Keratinocyte (primary cell): Measurements from ENCODE around the gene UBC. TPM values are rescaled to one million over a fixed set of nuclear protein-coding genes. Genes with fewer than 3 reads are reported as not detected.

Source experiments
- DNase-seq: peaks from one replicate; pipeline ENCODE4 v3.0.0-alpha.2; 2011; ENCODE audit warnings: low read depth, missing footprints, low spot score
- FAIRE-seq: peaks from 2 replicates; lab custom pipeline; 2011; peaks lifted over from hg19 to GRCh38; lab: Jason Lieb, UNC
- H2AFZ ChIP-seq: 2 replicates; pipeline ENCODE4 v1.6.0; 2012; ENCODE audit warnings: low read length, control low read depth, inconsistent platforms; ENCODE audit not compliant: control insufficient read depth
- H3K27ac ChIP-seq: 2 replicates; pipeline ENCODE4 v1.5.1; 2011; ENCODE audit warnings: low read length; ENCODE audit not compliant: control insufficient read depth, insufficient read depth
- H3K27me3 ChIP-seq: 3 replicates; pipeline ENCODE4 v1.6.0; 2011; ENCODE audit warnings: low read length; ENCODE audit not compliant: control insufficient read depth, insufficient read depth; ENCODE audit errors: extremely low read depth
- H3K36me3 ChIP-seq, 2 experiments: 2 replicates in 1 of 2; 3 replicates in 1 of 2; pipeline ENCODE4 v1.5.1; 2011; ENCODE audit warnings: low read length in 2 of 2, mild to moderate bottlenecking in 1 of 2; ENCODE audit not compliant: control insufficient read depth in 2 of 2, insufficient read depth in 2 of 2; ENCODE audit errors: extremely low read depth in 1 of 2
- H3K4me1 ChIP-seq: 3 replicates; pipeline ENCODE4 v1.5.1; 2011; ENCODE audit warnings: low read length; ENCODE audit not compliant: control insufficient read depth, insufficient read depth; ENCODE audit errors: extremely low read depth
- H3K4me2 ChIP-seq: 3 replicates; pipeline ENCODE4 v1.6.0; 2011; ENCODE audit warnings: low read depth, low read length; ENCODE audit not compliant: control insufficient read depth, insufficient read depth; ENCODE audit errors: extremely low read depth
- H3K4me3 ChIP-seq, 3 experiments: fragments of 200-600 bp in 1 of 3; sonication (generic) in 1 of 3; 2 replicates in 2 of 3; 3 replicates in 1 of 3; pipeline ENCODE4 v1.5.1; 2011 to 2016; ENCODE audit warnings: low read length in 3 of 3, mild to moderate bottlenecking in 3 of 3, control low read depth in 2 of 3, inconsistent platforms in 1 of 3, low read depth in 1 of 3, mixed read lengths in 1 of 3, mixed run types in 1 of 3, moderate library complexity in 1 of 3; ENCODE audit not compliant: control insufficient read depth in 2 of 3, insufficient read depth in 2 of 3; ENCODE audit errors: extremely low read depth in 1 of 3
- H3K79me2 ChIP-seq: 2 replicates; pipeline ENCODE4 v1.6.0; 2012; ENCODE audit warnings: low read length; ENCODE audit not compliant: control insufficient read depth, insufficient read depth
- H3K9ac ChIP-seq: 3 replicates; pipeline ENCODE4 v1.6.0; 2011; ENCODE audit warnings: low read length; ENCODE audit not compliant: control insufficient read depth, insufficient read depth; ENCODE audit errors: extremely low read depth
- H3K9me1 ChIP-seq: 3 replicates; pipeline ENCODE4 v1.6.0; 2011; ENCODE audit warnings: low read length; ENCODE audit not compliant: control insufficient read depth, insufficient read depth; ENCODE audit errors: extremely low read depth
- H3K9me3 ChIP-seq: 2 replicates; pipeline ENCODE4 v1.5.1; 2012; ENCODE audit warnings: low read depth, low read length; ENCODE audit not compliant: control insufficient read depth
- H4K20me1 ChIP-seq: 3 replicates; pipeline ENCODE4 v1.6.0; 2011; ENCODE audit warnings: low read length; ENCODE audit not compliant: control insufficient read depth, insufficient read depth; ENCODE audit errors: extremely low read depth
- CTCF ChIP-seq, 3 experiments: IDR thresholded peaks in 1 of 3; conservative IDR thresholded peaks in 1 of 3; optimal IDR thresholded peaks in 1 of 3; 2 replicates in 2 of 3; 3 replicates in 1 of 3; pipeline versions ENCODE3 to v1.5.1; 2011; ENCODE audit warnings: low read length in 3 of 3, mild to moderate bottlenecking in 3 of 3, moderate library complexity in 2 of 3, control low read depth in 1 of 3, inconsistent platforms in 1 of 3; ENCODE audit not compliant: insufficient read depth in 2 of 3; ENCODE audit errors: extremely low read depth in 1 of 3
- EZH2 ChIP-seq: IDR thresholded peaks from one replicate; pipeline ENCODE4 v1.6.1; 2012; ENCODE audit warnings: inconsistent platforms, mild to moderate bottlenecking, low read length, moderate library complexity
- dilution Hi-C: fragments of 300-500 bp; cut with MboI; formaldehyde crosslinking; loops from one replicate; pipeline ENCODE4 v1.7.0; 2020; ENCODE audit warnings: low sequenced_read_pairs; ENCODE audit not compliant: extremely low pct_ligation_motif_present
- polyA plus RNA-seq, 5 experiments: library from polyadenylated mRNA; depleted of rRNA in 3 of 5; stranded (reverse) in 3 of 5; stranded (forward) in 1 of 5; unstranded in 1 of 5; fragments of >200 nt; gene quantifications; 1 replicate in 1 of 5; 2 replicates in 3 of 5; 3 replicates in 1 of 5; pipeline versions ENCODE4 v1.2.1 to v1.2.3, GENCODE V29; 2011 to 2012; ENCODE audit warnings: missing spikeins in 2 of 5, low read depth in 1 of 5, low replicate concordance in 1 of 5

Gene UBC
- polyA plus RNA-seq, 1 donor (not counting 4 experiments of a cell fraction or from before 2014, with no cell fraction given): 2,363 TPM

GRCh38 chr12:124961055-124961454 is 46.6 kb upstream of the UBC start:
- dilution Hi-C loops: no loop called here
- Histone ChIP-seq H3K4me2 (no peak overlapping the region), H3K79me2 (no peaks in the 10 kb centered on the region), H3K9me3 (no peaks in the 10 kb centered on the region), H3K27me3 (no peaks in the 10 kb centered on the region), H4K20me1 (no peaks in the 10 kb centered on the region), H3K9ac (no peak overlapping the region), H3K36me3 (peaks cover 27 to 34% of the 10 kb centered on the region in 2 experiments), H3K9me1 (no peaks in the 10 kb centered on the region), H3K4me1 (no peaks in the 10 kb centered on the region), H3K27ac (no peak overlapping the region), H2AFZ (no peak overlapping the region), H3K4me3 (no peak overlapping the region)
- DNase-seq: no peak
- no peak for FAIRE-seq
- TF ChIP-seq CTCF (optimal IDR thresholded peaks at IDR 0.05 in 1 of 3, IDR thresholded peaks at IDR 0.05 in 1 of 3, conservative IDR thresholded peaks at IDR 0.05 in 1 of 3; ENCODE audit: extremely low read depth in 1 of 3, insufficient read depth in 2 of 3, low read length in 3 of 3): no peak
- TF ChIP-seq EZH2: no peak

- Histone ChIP-seq H3K9me3 (no peaks in the 10 kb centered on the region), H3K79me2 (no peaks in the 10 kb centered on the region), H3K4me2 (no peak overlapping the region), H3K4me1 (no peaks in the 10 kb centered on the region), H3K27ac (no peak overlapping the region), H4K20me1 (no peaks in the 10 kb centered on the region), H3K9ac (no peak overlapping the region), H3K27me3 (no peaks in the 10 kb centered on the region), H2AFZ (no peak overlapping the region), H3K4me3 (no peak overlapping the region), H3K9me1 (no peaks in the 10 kb centered on the region), H3K36me3 (peaks cover 29 to 41% of the 10 kb centered on the region in 2 experiments)
- FAIRE-seq: no peak
- no peak for DNase-seq
- dilution Hi-C loops: no loop called here
- TF ChIP-seq CTCF (optimal IDR thresholded peaks at IDR 0.05 in 1 of 3, IDR thresholded peaks at IDR 0.05 in 1 of 3, conservative IDR thresholded peaks at IDR 0.05 in 1 of 3; ENCODE audit: extremely low read depth in 1 of 3, insufficient read depth in 2 of 3, low read length in 3 of 3): no peak
- no peak for TF ChIP-seq EZH2
Observed at GRCh38 chr12:124956571-124956970, 42.1 kb upstream of the UBC start.
